HCT116 (cell line): ENCODE data around the gene AAMDC. TPM values are rescaled to one million over a fixed set of nuclear protein-coding genes. Genes with fewer than 3 reads are reported as not detected.

ENCODE experiments used
- ATAC-seq: fragments of 200-7000 bp; cut with Tn5 transposase; 2 replicates; pipeline ENCODE4 v1.9.1; 2020; ENCODE audit warnings: mild to moderate bottlenecking, moderate library complexity
- BruUV-seq: library from RNA; stranded (reverse); fragments of 400-500 nt; replicated peaks from 2 replicates; lab custom pipeline; 2021; lab: Mats Ljungman, UMichigan
- CTCF ChIA-PET: fragments of 300-600 bp; sonication (Branson Sonifier 250); formaldehyde crosslinking; loops from one replicate; lab custom pipeline; 2021; ENCODE audit warnings: antibody characterized with exemption; lab: Charles Lee
- POLR2A ChIA-PET: fragments of 300-600, 350-600 bp; sonication (Branson Sonifier 250); formaldehyde crosslinking; loops from one replicate; lab custom pipeline; 2021; ENCODE audit warnings: antibody characterized with exemption; lab: Charles Lee
- RAD21 ChIA-PET, 2 experiments: fragments of 300-600 bp; sonication (Branson Sonifier 250); formaldehyde crosslinking; loops; one replicate each; lab custom pipeline; 2023; ENCODE audit warnings: low total read pairs in 2 of 2; ENCODE audit not compliant: uncharacterized antibody in 2 of 2, unreplicated experiment in 2 of 2, low non-redundant PET in 1 of 2; lab: Charles Lee
- DNase-seq: peaks from one replicate; pipeline ENCODE4 v3.0.0-alpha.2; 2010; ENCODE audit warnings: low read depth, low spot score
- H2AFZ ChIP-seq: fragments of 200-600 bp; shearing (Covaris generic), sonication (generic); 2 replicates; pipeline ENCODE4 v1.6.1; 2017; ENCODE audit warnings: low read depth, mixed run types, mixed read lengths, antibody characterized with exemption, low read length; ENCODE audit not compliant: poor library complexity, severe bottlenecking
- H3K27ac ChIP-seq: 2 replicates; pipeline ENCODE4 v1.5.1; 2012; ENCODE audit warnings: low read depth, low read length
- H3K27me3 ChIP-seq: fragments of 200-600 bp; sonication (generic); 2 replicates; pipeline ENCODE4 v1.6.1; 2016; ENCODE audit warnings: mixed run types, low read length, mixed read lengths; ENCODE audit not compliant: insufficient read depth
- H3K36me3 ChIP-seq, 2 experiments: fragments of 200-500 bp in 1 of 2; fragments of 200-600 bp in 1 of 2; sonication (Bioruptor generic) in 1 of 2; sonication (generic) in 1 of 2; 2 replicates each; pipeline versions ENCODE4 v1.5.1 to v1.6.1; 2014 to 2016; ENCODE audit warnings: low read length in 2 of 2, inconsistent platforms in 1 of 2, mixed read lengths in 1 of 2, mixed run types in 1 of 2; ENCODE audit not compliant: insufficient read depth in 2 of 2, control insufficient read depth in 1 of 2
- H3K4me1 ChIP-seq, 2 experiments: fragments of 200-600 bp in 1 of 2; sonication (generic) in 1 of 2; 2 replicates each; pipeline versions ENCODE4 v1.5.1 to v1.6.1; 2012 to 2017; ENCODE audit warnings: low read length in 2 of 2, inconsistent platforms in 1 of 2, mild to moderate bottlenecking in 1 of 2, mixed read lengths in 1 of 2, mixed run types in 1 of 2, moderate library complexity in 1 of 2; ENCODE audit not compliant: insufficient read depth in 2 of 2, control insufficient read depth in 1 of 2
- H3K4me2 ChIP-seq: fragments of 200-600 bp; sonication (generic); 2 replicates; pipeline ENCODE4 v1.6.1; 2017; ENCODE audit warnings: mixed run types, low read length, mixed read lengths
- H3K4me3 ChIP-seq, 2 experiments: fragments of 200-600 bp in 1 of 2; sonication (generic) in 1 of 2; replicated peaks in 1 of 2; 2 replicates each; pipeline ENCODE4 v1.5.1; 2011 to 2016; ENCODE audit warnings: low read length in 2 of 2, control low read depth in 1 of 2, low read depth in 1 of 2, mild to moderate bottlenecking in 1 of 2, mixed read lengths in 1 of 2, mixed run types in 1 of 2
- H3K79me2 ChIP-seq: fragments of 200-600 bp; sonication (generic); 2 replicates; pipeline ENCODE4 v1.6.1; 2017; ENCODE audit warnings: mild to moderate bottlenecking, mixed run types, low read length, moderate library complexity, mixed read lengths; ENCODE audit not compliant: insufficient read depth
- H3K9ac ChIP-seq: fragments of 200-600 bp; sonication (generic); 2 replicates; pipeline ENCODE4 v1.6.1; 2016; ENCODE audit warnings: low read length, mixed read lengths
- H3K9me2 ChIP-seq: fragments of 200-600 bp; sonication (generic), shearing (Covaris generic); 2 replicates; pipeline ENCODE4 v1.6.1; 2017; ENCODE audit warnings: mixed run types, mild to moderate bottlenecking, moderate library complexity; ENCODE audit not compliant: insufficient read depth
- H3K9me3 ChIP-seq, 2 experiments: fragments of 200-500 bp in 1 of 2; fragments of 200-600 bp in 1 of 2; sonication (Bioruptor generic) in 1 of 2; sonication (generic) in 1 of 2; 2 replicates each; pipeline ENCODE4 v1.6.1; 2014 to 2017; ENCODE audit warnings: low read length in 2 of 2, mixed read lengths in 2 of 2, inconsistent platforms in 1 of 2, low read depth in 1 of 2, mild to moderate bottlenecking in 1 of 2, mixed run types in 1 of 2, moderate library complexity in 1 of 2; ENCODE audit not compliant: control insufficient read depth in 1 of 2, insufficient read depth in 1 of 2
- H4K20me1 ChIP-seq: fragments of 200-600 bp; sonication (generic), shearing (Covaris generic); 2 replicates; pipeline ENCODE4 v1.6.1; 2017; ENCODE audit warnings: mixed run types, mild to moderate bottlenecking, moderate library complexity; ENCODE audit not compliant: insufficient read depth
- CEBPB ChIP-seq: IDR thresholded peaks from 2 replicates; pipeline ENCODE4 v1.6.1; 2012; ENCODE audit warnings: low read depth
- CTCF ChIP-seq, 3 experiments: fragments of 200-600 bp in 1 of 3; sonication (generic) in 1 of 3; IDR thresholded peaks in 2 of 3; conservative IDR thresholded peaks in 1 of 3; 2 replicates each; pipeline ENCODE4 v1.5.1; 2012 to 2017; ENCODE audit warnings: low read depth in 2 of 3, low read length in 2 of 3, antibody characterized with exemption in 1 of 3, borderline replicate concordance in 1 of 3, control low read depth in 1 of 3, mild to moderate bottlenecking in 1 of 3, mixed read lengths in 1 of 3, mixed run types in 1 of 3, moderate library complexity in 1 of 3; ENCODE audit not compliant: insufficient read depth in 1 of 3
- FOSL1 ChIP-seq: IDR thresholded peaks from 2 replicates; pipeline ENCODE4 v1.6.1; 2012; ENCODE audit warnings: low read depth
- POLR2AphosphoS5 ChIP-seq: IDR thresholded peaks from 2 replicates; pipeline ENCODE4 v1.6.1; 2011; ENCODE audit warnings: mild to moderate bottlenecking, low read depth, low read length, moderate library complexity
- REST ChIP-seq: IDR thresholded peaks from 2 replicates; pipeline ENCODE4 v1.6.1; 2012; ENCODE audit warnings: low read depth
- intact Hi-C: fragments of 100-400 bp; cut with micrococcal nuclease; formaldehyde crosslinking; loops from 2 replicates; pipeline ENCODE4 v1.10.0; 2022
- total RNA-seq: library from RNA; stranded (reverse); gene quantifications from one replicate; pipeline ENCODE4 v1.2.1, GENCODE V29; 2021; ENCODE audit not compliant: unreplicated experiment

The AAMDC gene
- total RNA-seq, 1 experiment from 2014 or later: 11.2 TPM

- no peak overlapping the region for H3K4me2 ChIP-seq
- ChIA-PET POLR2A (no interaction called here), RAD21 (no interaction called here), CTCF (no interaction called here)
- H3K4me3 ChIP-seq: no peak overlapping the region
- ATAC-seq: peak; percentile 60
- intact Hi-C loops: no loop called here
- H3K9me2 ChIP-seq: no peaks in the 10 kb centered on the region
- H3K9ac ChIP-seq: no peak overlapping the region
- H3K36me3 ChIP-seq: 0 out of 4 replicates have a peak, but pooled peaks cover 0 to 6% of the 10 kb centered on the region in 2 experiments
- no peaks in the 10 kb centered on the region for H3K9me3 ChIP-seq
- H4K20me1 ChIP-seq: peaks cover 11% of the 10 kb centered on the region
- no peak overlapping the region for H3K27ac ChIP-seq
- peaks cover 85% of the 10 kb centered on the region for H3K79me2 ChIP-seq
- no peaks in the 10 kb centered on the region for H3K4me1 ChIP-seq
- TF ChIP-seq CTCF (IDR thresholded peaks at IDR 0.05 in 2 of 3, conservative IDR thresholded peaks at IDR 0.05 in 1 of 3; ENCODE audit: borderline replicate concordance in 1 of 3, insufficient read depth in 1 of 3, low read depth in 2 of 3, low read length in 2 of 3) (peak in 2 of 3 experiments; percentile 16; a peak in 2 of 6 replicates), CEBPB (no peak), POLR2AphosphoS5 (no peak), FOSL1 (no peak), REST (no peak)
- TF ChIP-seq, all 23 proteins: peak for 1
- Histone ChIP-seq H3K27me3 (no peaks in the 10 kb centered on the region), H2AFZ (no peak overlapping the region)
- DNase-seq: no peak
- BruUV-seq: no TSS peak
Measured at GRCh38 chr11:77789731-77790476, 31.0 kb upstream of the AAMDC start.
